HG02642 (cell line): Measurements from ENCODE around the gene SCAMP3.
A peak's percentile ranks its signal among the peaks of the same experiment; 100 is the strongest.

Experiments used
- ATAC-seq: cut with Tn5 transposase; IDR thresholded peaks from one replicate; pipeline ENCODE4 v1.9.1; 2021; ENCODE audit warnings: mild to moderate bottlenecking; ENCODE audit not compliant: unreplicated experiment, poor library complexity

SCAMP3 gene

DNA sequence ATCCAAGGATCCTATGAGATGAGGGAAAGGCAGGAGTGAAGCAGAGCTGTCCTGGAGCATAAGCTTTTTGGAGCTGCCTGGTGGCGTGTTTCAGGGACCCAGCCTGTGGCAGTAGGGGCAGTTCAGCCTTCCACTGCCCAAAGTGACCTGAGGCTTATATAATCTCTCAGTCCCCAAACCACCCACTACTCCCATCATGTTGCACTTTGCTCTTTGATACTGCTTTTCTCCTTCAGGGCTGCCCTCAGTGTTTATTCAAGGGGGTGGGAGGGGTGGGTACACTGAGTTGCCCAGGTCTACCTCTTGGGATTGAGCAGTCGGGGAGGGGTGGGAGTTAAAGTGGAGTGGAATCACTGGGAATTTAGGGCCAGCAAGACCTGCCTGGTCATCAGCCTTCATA is 24.4 kb upstream of the SCAMP3 start:
- ATAC-seq: no peak

DNA sequence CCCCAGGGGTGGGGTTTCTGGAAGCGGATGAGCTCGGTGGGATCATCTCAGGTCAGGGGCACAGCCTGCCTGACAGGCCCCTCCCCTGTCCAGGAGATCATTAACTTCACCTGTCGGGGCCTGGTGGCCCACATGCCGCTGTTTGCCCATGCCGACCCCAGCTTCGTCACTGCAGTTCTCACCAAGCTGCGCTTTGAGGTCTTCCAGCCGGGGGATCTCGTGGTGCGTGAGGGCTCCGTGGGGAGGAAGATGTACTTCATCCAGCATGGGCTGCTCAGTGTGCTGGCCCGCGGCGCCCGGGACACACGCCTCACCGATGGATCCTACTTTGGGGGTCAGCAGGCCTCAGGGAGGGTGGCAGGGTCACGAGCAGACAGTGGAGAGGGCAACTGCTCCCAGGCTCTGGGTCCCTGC is 23.5 kb upstream of the SCAMP3 start:
- ATAC-seq: no peak

DNA sequence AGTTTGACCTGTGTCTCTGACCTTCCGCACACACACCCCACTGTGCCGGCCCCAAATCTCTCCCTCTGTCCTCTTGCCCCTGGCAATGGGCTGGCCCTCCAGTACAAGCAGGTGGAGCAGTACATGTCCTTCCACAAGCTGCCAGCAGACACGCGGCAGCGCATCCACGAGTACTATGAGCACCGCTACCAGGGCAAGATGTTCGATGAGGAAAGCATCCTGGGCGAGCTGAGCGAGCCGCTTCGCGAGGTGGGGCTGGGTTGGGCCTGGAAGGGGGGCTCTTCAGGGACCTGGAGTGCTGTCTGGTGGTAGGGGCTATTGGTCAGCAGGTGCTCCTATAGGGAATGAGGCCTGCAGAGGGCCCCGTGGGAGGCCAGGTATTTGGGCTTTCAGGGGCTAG is 22.9 kb upstream of the SCAMP3 start:
- ATAC-seq: no peak

DNA sequence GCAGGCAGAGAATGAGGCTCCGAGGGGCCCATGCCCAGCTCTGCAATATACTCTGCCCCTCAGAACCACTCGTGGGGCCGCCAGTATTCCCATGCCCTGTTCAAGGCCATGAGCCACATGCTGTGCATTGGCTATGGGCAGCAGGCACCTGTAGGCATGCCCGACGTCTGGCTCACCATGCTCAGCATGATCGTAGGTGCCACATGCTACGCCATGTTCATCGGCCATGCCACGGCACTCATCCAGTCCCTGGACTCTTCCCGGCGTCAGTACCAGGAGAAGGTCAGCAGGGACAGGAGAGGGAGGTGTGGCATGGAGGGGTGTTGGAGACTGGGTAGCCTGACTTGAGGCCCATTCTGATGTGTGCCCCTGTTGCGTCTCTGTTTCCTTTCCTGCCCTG is 22.3 kb upstream of the SCAMP3 start:
- no peak for ATAC-seq

DNA sequence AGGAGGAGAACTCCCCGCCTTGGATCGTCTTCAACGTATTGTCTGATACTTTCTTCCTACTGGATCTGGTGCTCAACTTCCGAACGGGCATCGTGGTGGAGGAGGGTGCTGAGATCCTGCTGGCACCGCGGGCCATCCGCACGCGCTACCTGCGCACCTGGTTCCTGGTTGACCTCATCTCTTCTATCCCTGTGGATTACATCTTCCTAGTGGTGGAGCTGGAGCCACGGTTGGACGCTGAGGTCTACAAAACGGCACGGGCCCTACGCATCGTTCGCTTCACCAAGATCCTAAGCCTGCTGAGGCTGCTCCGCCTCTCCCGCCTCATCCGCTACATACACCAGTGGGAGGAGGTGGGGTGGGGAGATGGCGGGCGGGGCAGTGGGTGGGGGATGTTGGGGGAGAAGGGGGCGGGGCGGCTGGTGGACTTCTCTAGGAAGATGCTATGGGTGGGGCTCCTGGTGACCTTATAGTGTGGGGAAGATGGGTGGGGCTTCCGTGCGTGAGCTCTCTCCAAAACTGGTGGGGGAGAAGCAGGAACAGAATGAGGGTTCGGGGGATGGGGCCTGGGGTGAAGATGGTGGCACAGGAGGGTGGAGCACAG is 20.4 kb upstream of the SCAMP3 start:
- ATAC-seq: no peak

DNA sequence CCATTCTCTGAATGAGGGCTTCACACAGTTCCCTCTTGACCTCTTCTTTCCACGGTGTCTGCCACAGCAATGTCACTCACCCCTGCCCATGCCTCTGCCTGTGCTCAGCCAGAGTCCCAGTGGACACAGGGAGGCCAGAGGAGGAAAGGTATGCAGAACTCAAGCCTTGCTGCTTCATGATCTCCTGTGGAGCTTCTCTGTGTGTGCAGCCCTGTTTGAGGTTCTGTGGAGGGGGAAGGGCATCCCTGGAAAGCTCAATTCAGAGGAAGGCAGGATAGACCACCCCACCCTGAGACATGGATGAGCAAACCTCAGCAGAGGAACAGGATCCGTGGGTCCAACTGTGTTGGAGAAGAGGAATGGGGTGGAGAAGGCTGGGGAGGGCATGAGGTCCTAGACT is 17.1 kb upstream of the SCAMP3 start:
- ATAC-seq: no peak

DNA sequence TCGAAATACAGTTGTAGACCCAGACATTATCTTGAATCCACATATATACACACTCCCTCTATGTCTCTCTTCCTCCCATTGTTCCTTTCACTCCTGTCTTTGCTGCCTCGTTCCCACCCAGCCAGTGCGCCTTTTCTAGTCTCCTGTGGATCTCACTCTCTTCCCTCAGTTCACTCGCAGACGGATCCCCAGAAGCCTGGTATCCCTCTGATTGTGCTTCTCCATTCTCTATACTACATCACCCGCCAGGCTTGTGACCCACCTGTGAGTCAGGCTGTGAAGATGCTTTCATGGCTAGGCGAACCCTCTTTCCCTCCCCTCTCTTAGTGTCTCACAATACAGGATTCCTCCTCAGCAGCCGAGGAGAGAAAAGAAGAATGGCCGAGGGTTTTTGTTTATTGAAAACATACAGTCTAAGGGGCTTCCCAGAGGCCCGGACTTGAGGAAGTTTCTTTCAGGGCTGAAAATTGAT is 16.6 kb upstream of the SCAMP3 start:
- no peak for ATAC-seq

DNA sequence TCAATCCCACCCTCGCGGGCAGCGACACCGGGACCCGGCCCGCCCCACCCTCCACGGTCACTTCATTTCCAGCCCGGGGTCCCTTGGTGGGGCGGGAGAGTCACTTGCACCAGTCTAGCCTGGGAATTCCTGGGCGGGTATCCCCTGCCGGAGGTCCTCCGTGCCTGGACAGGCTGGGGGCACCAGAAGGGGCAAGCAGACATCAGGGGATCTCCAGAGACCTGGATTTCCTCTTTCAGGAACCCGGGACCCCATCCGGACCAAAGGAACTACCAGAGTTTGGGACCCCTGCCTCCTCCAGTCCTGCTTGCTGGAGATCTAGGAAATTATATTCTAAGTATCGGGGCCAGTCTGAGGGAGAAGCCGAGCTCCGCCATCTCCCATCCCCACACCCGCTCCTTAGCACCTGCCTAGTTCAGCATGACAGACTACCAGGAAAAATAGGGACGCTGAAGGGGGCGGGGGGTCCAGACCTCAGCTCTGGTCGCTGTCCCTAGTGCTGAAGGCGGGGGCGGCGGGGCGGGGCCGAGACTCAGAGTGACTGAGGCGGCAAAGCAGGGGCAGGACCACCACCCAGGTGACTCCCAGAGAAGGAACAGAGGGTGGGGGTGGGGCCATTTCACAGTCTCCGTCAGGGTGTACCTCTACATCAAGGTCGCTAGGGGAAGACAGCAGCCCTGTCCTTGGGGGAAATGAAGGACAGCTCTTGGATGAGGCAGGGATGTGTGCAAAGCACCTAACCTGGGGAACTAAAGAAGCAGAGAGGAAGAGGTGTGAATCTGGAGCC is 15.9 kb upstream of the SCAMP3 start:
- ATAC-seq: no peak

DNA sequence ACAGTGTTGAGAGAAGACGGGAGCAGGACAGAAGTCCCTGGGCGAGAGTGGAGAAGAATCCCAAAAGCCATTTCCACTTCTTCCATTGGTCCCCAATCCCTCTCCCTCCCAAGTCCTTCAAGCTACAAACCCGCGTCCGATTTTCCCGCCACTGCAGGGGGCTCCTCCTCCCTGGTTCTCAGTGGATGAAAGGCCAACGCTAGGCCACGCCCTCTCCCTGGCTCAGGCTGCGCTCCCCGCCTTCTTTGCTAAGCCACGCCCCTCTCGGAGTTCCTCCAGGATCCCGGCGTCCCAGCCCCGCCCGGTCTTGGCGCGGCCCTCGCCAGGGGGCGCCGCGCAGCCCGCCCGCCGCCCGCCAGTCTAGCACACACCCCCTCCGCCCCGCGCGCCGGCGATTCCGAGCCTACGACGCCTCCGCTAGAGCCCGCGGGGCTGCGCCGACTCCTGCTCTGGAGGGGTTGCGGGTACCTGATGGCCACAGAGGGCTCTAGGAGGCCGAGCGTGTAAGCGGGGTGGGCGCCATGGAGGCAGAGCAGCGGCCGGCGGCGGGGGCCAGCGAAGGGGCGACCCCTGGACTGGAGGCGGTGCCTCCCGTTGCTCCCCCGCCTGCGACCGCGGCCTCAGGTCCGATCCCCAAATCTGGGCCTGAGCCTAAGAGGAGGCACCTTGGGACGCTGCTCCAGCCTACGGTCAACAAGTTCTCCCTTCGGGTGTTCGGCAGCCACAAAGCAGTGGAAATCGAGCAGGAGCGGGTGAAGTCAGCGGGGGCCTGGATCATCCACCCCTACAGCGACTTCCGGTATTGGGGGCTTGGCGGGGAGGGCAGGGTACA is 15.1 kb upstream of the SCAMP3 start, which contains the start of gene HCN3:
Gene HCN3, plus strand, starts transcription at position 394 of the 832 bp plus-strand sequence. Its CDS starts 128 bp downstream, at position 522.
- ATAC-seq: peak; percentile 75

DNA sequence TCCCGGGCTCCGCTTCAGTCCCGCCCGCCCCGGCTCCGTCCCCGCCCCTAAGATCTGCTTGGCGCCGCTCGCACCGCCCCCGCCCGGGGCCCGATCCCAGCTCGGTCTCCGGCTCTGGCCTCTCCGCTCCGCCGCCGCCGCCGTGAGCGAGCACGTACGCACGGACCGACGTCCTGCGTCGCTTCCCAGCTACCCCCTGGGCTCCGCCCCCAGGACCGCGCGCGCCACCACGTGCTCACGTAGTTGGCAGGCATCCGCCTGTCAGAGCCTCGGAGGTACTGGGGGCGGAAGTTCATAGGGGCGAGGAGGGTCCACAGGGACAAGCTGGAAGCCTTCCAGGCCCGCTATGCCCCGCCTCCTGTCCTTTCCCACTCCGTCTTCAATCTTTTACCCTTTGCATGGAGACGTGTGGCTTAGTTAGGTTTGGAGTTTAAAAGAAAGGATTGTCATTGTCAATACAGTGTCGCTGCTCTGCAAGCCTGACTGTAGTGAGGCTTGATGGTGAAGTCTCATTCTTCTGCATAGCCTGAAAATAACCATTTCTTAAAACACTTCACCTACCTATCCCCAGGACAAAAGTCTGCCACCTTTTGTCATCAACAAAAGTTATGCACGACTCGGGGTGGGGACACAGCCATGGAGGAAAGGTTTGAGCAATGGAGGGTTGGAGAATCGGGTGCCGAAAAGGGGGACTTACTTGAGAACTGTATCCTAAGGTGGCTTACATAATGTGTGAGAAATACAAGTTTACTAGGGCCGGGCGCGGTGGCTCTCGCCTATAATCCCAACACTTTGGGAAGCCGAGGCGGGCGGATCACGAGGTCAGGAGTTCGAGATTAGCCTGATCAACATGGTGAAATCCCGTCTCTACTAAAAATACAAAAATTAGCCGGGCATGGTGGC is 11.4 kb upstream of the SCAMP3 start, which contains the start of gene CLK2:
Gene CLK2, minus strand, starts transcription at position 162 of the 903 bp plus-strand sequence. CDS start 2,527 bp downstream, outside the sequence.
- ATAC-seq: peak; percentile 82

DNA sequence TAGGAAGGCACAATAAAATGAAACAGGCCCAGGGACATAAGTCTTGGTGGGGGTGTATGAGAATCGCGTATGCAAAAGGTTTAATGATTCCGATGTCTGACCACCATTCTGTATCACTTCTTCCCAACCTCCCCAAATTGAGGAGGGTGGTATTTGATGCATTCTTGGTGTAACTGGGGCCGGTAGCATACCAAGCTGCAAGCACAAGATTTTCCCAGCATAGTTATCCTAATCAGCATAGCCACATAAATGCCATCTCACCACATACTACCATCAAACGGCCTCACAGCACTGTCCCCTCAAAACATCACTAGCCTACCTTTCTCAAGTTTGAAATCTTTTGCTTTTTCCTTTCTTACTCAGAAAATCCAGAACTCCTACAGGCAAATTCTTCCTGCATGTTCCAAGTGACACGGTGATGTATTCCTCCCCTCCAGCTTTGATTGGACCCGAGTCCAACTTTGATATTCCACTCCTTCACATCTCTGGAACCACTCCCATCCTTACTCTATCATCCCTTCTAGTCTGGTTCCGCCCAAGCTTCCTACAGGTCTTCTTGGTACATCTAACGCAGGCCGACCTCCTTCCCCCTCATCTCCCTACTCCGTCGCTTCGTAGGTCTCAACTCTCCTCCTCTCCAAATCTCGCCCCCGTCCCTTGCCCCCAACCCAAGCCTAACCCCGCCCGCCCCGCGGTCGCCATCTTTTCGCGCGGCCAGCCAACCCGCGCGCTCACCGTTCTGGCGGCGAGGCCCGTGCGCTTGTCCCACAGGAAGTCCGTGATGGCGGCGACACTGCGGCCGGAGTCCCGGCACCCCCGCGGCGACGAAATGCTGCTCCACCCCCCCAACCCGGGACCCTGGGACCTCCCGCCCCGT is 10.5 kb upstream of the SCAMP3 start:
- peak; percentile 41 for ATAC-seq

DNA sequence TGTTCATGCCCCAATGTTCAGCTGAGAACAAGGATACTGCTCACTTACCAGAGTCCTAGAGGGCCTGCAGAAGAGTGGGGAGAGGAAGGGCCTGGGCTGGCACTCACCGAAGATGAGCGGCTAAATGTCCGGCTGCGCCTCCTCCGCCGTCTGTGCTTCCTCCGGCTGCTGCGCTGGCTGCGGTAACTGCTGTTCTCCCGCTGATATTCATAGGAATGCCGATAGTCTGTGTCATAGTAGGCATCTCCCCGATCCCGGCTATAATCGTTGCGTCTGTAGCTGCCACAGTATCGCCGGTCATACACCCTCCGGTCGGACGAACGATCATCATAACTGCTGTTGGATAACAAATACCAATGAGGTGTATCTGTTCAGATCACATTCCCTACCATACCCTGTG is 7.2 kb upstream of the SCAMP3 start:
- no peak for ATAC-seq

DNA sequence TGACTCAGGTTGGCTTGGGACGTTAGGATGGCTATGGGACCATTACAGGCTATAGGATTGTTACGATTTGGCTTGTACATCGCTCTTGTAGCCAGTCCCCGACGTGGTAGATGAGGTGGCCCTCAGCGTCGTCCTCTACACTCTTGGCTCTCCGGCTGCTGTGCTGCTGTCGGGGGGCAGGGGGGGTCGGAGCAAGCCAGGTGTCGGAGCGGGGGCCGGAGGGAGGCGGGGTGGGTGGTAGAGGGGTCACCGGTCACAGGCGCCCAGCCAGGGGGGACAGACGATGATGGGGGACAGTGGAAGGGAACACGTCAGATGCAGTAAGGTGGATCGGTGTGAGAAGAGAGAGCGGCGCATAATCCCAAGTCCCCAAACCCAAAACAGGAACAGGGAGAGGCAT is 6.5 kb upstream of the SCAMP3 start:
- no peak for ATAC-seq

DNA sequence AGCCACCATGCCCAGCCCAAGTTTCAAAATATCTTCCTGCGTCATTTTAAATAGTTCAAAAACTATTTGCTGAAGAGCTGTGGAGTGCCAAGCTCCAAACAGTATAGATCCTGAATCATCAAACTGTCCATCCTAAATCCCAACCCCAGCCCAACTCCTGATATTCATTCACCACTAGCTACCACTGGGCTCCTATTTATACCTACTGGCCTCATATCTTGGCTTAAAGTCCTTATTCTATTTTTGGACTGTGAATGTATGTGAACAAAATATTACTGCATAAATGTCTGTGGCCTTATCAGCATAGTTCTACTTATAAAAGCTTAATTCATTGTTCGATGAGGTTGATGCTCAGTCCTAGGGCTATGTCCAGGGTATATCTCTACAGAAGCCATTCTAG is 5.2 kb upstream of the SCAMP3 start:
- ATAC-seq: no peak

DNA sequence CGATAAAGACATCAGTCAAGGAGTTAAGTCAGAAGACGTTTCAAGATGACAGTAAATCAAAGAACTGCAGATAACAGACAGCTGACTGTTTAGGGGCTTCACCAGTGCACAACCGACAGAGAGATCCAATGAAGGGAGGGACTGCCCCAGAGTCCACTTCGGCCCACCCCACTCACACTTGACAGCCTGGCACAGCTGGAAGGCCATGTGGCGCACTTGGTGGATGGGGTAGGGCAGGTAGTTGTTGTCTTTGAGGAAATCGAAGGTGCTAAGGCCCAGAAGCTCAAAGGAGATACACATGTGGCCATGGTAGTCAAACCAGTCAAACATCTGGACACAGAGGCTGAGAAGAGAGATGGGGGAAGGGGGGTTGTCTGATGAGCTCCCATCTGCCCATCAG is 4.4 kb upstream of the SCAMP3 start:
- no peak for ATAC-seq

DNA sequence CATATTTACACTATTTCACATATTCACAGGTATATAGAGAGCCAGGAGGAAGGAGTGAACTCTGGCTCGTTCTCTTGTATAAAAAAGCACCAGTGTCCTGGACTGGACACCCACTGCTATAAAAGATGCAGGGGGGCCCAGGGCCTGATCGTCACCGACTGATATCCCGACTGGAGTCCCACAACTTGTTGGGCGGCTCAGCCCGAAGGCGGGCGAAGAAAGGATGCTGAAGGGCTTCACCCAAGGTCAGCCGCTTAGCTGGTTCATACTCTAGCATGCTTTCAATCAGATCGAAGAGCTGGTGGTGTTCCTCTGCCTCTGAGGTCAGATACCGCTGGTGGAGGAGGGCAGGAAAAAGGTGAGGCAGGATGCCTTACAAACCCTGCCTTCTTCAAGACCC is 907 bp upstream of the SCAMP3 start:
- no peak for ATAC-seq

DNA sequence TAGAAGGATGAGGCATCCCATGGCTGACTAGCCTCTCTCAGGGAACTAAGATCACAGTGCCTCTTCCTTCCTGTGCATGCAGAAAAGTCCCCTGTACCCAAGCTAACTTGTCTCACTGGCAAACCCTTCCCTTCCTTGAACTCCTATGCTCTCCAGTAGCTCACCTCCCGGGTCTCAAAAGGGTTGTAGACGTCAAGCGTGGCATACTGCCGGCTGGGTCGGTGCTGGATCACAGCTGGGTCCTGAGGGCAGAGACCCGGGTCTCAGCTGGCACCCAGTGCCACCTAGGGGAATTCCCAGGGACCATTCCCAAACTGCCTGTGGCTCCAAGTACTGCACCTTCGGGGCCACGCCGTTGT is 688 bp downstream of the SCAMP3 start:
- peak; percentile 9 for ATAC-seq

DNA sequence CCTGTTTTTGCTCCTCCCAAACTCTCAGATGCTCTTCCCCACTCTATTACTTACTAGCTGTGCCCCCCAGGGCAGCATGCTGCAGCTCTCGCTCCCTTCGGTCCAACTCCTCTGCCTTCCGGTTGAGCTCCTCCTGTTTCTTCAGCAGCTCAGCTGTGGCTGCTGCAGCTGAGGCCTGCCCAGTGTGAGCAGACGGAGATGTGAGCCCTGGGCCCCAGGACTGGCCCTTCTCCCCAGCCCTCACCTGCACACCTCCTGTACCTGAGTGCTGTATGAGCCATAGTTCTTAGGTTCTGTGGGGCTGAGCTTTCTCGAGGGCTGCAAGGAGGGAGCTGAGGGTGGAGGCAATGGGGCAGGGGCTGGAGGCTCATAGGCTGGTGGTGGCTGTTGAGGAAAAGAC is 1.9 kb downstream of the SCAMP3 start:
- ATAC-seq: no peak
